Mesodermal cell (in vitro differentiated cells): ENCODE measurements around the gene ACOT4.
"Not testable (repeated sequence)": the region's sequence is repeated elsewhere in the genome, so short reads cannot be mapped to it uniquely, and the experiment has no call there.

Experiments used
- H3K27ac ChIP-seq: 2 replicates; pipeline ENCODE4 v1.7.0; 2013; ENCODE audit warnings: mild to moderate bottlenecking, low read depth, low read length, moderate library complexity; ENCODE audit not compliant: severe bottlenecking
- H3K36me3 ChIP-seq: 2 replicates; pipeline ENCODE4 v1.7.1; 2013; ENCODE audit warnings: mild to moderate bottlenecking, low read length, moderate library complexity; ENCODE audit not compliant: control insufficient read depth, insufficient read depth
- H3K4me1 ChIP-seq: one replicate; pipeline ENCODE4 v1.7.1; 2013; ENCODE audit warnings: mild to moderate bottlenecking, low read length; ENCODE audit not compliant: insufficient read depth, control insufficient read depth, poor library complexity, severe bottlenecking
- H3K4me3 ChIP-seq: 2 replicates; pipeline ENCODE4 v1.7.0; 2013; ENCODE audit warnings: low read length, control low read depth, mild to moderate bottlenecking; ENCODE audit not compliant: insufficient read depth, poor library complexity, severe bottlenecking; ENCODE audit errors: extremely low read depth
- H3K9me3 ChIP-seq: 2 replicates; pipeline ENCODE4 v1.7.1; 2013; ENCODE audit warnings: mild to moderate bottlenecking, low read length, moderate library complexity; ENCODE audit not compliant: control insufficient read depth
- WGBS, 2 experiments: methylation state at CpG; one replicate each; pipeline ENCODE4 v1.1.5; 2013; ENCODE audit warnings: missing lambda C conversion rate in 2 of 2; ENCODE audit not compliant: insufficient coverage in 2 of 2; 5-methylcytosine and 5-hydroxymethylcytosine counted together

ACOT4 gene

DNA sequence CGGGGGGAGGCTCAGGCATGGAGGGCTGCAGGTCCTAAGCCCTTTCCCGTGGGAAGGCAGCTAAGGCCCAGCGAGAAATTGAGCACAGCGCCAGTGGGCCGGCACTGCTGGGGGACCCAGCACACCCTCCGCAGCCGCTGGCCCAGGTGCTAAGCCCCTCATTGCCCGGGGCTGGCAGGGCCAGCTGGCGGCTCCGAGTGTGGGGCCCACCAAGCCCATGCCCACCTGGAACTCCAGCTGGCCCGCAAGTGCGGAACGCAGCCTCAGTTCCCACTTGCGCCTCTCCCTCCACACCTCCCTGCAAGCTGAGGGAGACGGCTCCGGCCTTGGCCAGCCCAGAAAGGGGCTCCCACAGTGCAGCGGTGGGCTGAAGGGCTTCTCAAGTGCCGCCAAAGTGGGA lies 25.2 kb upstream of the ACOT4 start:
- H3K36me3 ChIP-seq, H3K4me3 ChIP-seq: not testable (repeated sequence)
- WGBS, 2 experiments = 91 to 94% methylated on average over 16 of the region's 18 CpGs

DNA sequence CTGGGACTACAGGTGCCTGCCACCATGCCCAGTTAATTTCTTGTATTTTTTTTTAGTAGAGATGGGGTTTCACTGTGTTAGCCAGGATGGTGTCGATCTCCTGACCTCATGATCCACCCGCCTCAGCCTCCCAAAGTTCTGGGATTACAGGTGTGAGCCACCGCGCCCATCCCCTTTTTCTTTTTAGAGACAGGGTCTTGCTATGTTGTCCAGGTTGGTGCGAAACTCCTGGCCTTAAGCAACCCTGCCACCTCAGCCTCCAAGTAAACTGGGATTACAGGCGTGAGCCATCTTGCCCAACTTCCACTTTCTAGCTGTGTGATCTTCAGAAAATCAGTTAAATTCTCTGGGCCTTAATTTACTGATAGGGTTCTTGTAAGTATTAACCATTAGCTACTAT lies 24.7 kb upstream of the ACOT4 start:
- not testable (repeated sequence) for H3K4me1 ChIP-seq, H3K4me3 ChIP-seq, H3K9me3 ChIP-seq, H3K27ac ChIP-seq, H3K36me3 ChIP-seq
- 100% methylated on average over 1 to 2 of the region's 6 CpGs for WGBS, 2 experiments

More for the DNA sequence above, 25.2 kb upstream of the ACOT4 start:
- not testable (repeated sequence) for H3K27ac ChIP-seq, H3K4me1 ChIP-seq
- H3K9me3 ChIP-seq = peaks cover 11% of the 10 kb centered on the region

- H3K36me3 ChIP-seq = no peaks in the 10 kb centered on the region
- H3K4me3 ChIP-seq = no peak overlapping the region
- no peaks in the 10 kb centered on the region for H3K4me1 ChIP-seq
- no peak overlapping the region for H3K27ac ChIP-seq
- H3K9me3 ChIP-seq = peaks cover 5% of the 10 kb centered on the region
- 94 to 99% methylated on average over 6 to 7 of the region's 7 CpGs for WGBS, 2 experiments
Measured at GRCh38 chr14:73567358-73567757, 24.3 kb upstream of the ACOT4 start.

DNA sequence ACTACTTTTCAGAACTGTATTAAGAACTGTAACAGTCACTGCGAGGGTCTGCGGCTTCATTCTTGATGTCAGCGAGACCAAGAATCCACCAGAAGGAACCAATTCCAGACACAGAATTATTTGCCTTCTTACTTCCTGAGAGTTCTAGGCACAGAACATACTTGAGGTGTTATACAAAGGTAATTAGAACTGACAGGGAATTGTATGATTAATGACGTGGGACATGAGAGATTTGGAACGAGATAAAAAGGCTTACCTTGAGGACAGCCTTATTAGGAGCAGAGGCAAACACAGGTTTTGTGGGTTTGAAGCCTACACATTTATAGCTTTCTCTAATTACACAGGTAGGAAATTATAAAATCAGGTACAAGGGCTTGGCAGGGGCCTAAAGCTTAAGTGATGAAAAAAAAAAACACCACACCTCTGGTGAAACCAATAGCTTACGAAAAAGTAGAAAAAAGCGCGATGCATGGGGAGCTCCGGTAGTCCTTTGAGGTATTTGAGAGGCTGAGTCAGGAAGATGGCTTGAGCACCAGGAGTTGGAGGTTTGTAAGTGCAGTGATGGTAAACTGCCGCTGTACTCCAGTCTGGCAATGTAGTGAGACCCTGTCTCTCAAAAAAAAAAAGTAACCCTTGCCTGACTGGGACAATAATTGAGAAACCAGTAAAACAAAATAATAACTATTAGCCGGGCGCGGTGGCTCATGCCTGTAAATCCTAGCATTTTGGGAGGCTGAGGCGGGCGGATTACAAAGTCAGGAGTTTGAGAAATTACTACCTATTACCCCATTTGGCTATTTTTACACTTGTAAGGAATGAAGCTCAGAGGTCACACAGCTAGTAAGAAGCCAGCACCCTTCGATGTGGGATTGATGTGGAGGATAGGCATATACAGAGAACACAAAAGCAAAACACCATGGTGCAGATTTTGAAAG lies 23.5 kb upstream of the ACOT4 start:
- Histone ChIP-seq H3K4me1 (no peaks in the 10 kb centered on the region), H3K4me3 (peak overlapping the region; percentile 47), H3K27ac (no peak overlapping the region), H3K36me3 (no peaks in the 10 kb centered on the region), H3K9me3 (peaks cover 5% of the 10 kb centered on the region)
- WGBS, 2 experiments = 85% methylated on average over 7 to 8 of the region's 16 CpGs

DNA sequence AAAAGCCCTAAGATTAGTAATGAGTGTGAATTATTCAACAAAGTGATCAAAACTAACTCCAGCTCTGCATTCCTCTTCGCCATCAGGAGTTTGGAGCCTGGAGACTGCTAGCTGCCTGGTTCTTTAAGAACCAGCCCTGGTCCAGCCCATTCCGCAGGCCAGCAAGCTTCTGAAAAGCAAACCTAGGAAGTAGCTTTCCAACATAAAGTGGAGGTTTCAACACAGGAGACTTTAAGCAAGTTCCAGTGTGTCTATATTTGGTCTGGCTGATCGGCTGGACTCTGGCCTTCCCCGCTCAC lies 22.8 kb upstream of the ACOT4 start:
- H3K9me3 ChIP-seq, H3K4me1 ChIP-seq, H3K36me3 ChIP-seq: not testable (repeated sequence)
- H3K27ac ChIP-seq = peak overlapping the region; percentile 49
- H3K4me3 ChIP-seq = peak overlapping the region; percentile 47
- WGBS, 2 experiments = 6 to 55% methylated on average over 2 to 3 of the region's 4 CpGs

- H3K27ac ChIP-seq = peak within 1 kb of the TSS; percentile 49
- H3K36me3 ChIP-seq, H3K4me1 ChIP-seq, H3K9me3 ChIP-seq: not testable (repeated sequence)
- H3K4me3 ChIP-seq = peak within 1 kb of the TSS; percentile 47
- WGBS, 2 experiments = 2 to 3% methylated on average over 32 of the region's 83 CpGs
Measured at GRCh38 chr14:73569185-73569958, 22.3 kb upstream of the ACOT4 start, which contains the start of gene ACOT2. TSS of gene ACOT2 (plus strand) at chr14:73569213. CDS start at chr14:73569241, 28 bp downstream.

- H3K4me1 ChIP-seq, H3K27ac ChIP-seq, H3K9me3 ChIP-seq, H3K4me3 ChIP-seq, H3K36me3 ChIP-seq: not testable (repeated sequence)
- WGBS, 2 experiments = 38 to 42% methylated on average over 6 to 7 of the region's 8 CpGs
Measured at GRCh38 chr14:73570913-73571312, 20.8 kb upstream of the ACOT4 start.

DNA sequence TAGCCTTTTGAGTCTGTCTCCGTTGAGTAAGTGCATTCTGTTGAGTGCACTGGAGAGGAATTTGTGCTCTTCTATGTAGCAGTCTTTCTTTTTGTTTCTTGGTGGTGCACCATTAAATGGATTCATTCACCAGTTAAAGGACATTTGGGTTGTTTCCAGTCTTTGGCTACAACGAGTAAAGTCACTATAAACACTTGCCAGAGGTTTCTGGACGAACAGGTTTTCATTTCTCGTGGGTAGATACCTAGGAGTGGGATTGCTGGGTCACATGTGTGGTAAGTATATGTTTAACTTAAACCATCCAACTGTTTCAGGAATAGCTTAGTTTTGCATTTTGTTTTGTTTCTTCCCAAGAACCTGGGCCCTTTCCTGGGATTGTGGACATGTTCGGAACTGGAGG lies 18.6 kb upstream of the ACOT4 start:
- H3K27ac ChIP-seq, H3K9me3 ChIP-seq, H3K4me3 ChIP-seq, H3K36me3 ChIP-seq, H3K4me1 ChIP-seq: not testable (repeated sequence)
- WGBS, 2 experiments = 85 to 100% methylated on average over 1 to 3 of the region's 5 CpGs

DNA sequence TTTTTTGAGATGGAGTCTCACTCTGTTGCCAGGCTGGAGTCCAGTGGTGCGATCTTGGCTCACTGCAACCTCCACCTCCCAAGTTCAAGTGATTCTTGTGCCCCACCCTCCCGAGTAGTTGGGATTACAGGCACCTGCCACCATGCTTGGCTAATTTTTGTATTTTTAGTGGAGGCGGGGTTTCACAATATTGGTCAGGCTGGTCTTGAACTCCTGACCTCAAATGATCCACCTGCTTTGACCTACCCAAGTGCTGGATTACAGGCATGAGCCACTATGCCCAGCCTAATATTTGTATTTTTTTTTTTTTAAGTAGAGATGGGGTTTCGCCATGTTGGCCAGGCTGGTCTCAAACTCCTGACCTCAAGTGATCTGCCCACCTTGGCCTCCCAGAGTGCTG lies 17.9 kb upstream of the ACOT4 start:
- H3K9me3 ChIP-seq, H3K27ac ChIP-seq, H3K36me3 ChIP-seq, H3K4me1 ChIP-seq, H3K4me3 ChIP-seq: not testable (repeated sequence)
- 93 to 100% methylated on average over 1 to 2 of the region's 4 CpGs for WGBS, 2 experiments

DNA sequence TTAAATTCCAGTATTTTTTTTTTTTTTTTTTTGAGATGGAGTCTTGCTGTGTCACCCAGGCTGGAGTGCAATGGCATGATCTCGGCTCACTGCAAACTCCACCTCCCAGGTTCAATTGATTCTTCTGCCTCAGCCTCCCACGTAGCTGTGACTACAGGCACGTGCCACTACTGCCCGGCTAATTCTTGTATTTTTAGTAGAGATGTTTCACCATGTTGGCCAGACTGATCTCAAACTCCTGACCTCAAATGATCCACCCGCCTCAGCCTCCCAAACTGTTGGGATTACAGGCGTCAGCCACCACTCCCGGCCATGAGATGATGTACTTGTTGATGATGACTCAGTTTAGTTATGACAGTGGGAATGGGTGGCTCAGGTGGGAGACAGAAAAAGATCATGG lies 17.4 kb upstream of the ACOT4 start:
- 100% methylated on average over 3 of the region's 7 CpGs; no CpG with 5 or more reads in 1 of the 2 experiments for WGBS, 2 experiments
- H3K9me3 ChIP-seq, H3K27ac ChIP-seq, H3K4me3 ChIP-seq, H3K36me3 ChIP-seq, H3K4me1 ChIP-seq: not testable (repeated sequence)

GRCh38 chr14:73576391-73576790 lies 15.3 kb upstream of the ACOT4 start:
- WGBS, 2 experiments = 100% methylated on average over 1 to 2 of the region's 3 CpGs
- no peaks in the 10 kb centered on the region for H3K36me3 ChIP-seq
- no peaks in the 10 kb centered on the region for H3K4me1 ChIP-seq
- no peak overlapping the region for H3K27ac ChIP-seq
- no peak overlapping the region for H3K4me3 ChIP-seq
- H3K9me3 ChIP-seq = no peaks in the 10 kb centered on the region
